ENCODE data around the gene ATRIP.

- TF ChIP-seq CTCF (conservative IDR thresholded peaks at IDR 0.05) (no peak), ZFX (IDR thresholded peaks at IDR 0.05) (no peak)
Observed at GRCh38 chr3:48446043-48446424, 503 bp upstream of the ATRIP start.

Measured in C4-2B (cell line).